A549 (cell line): ENCODE results near the gene CYP4F3. TPM values are rescaled to one million over a fixed set of nuclear protein-coding genes. Genes with fewer than 3 reads are reported as not detected.

ENCODE experiments used
- ATAC-seq, 2 experiments: fragments of 200-7000 bp in 1 of 2; fragments of >200 bp in 1 of 2; cut with Nextera tagmentation in 1 of 2; cut with Tn5 transposase in 1 of 2; 3 replicates each; pipeline versions ENCODE4 v1.8.0 to v1.9.1; 2018 to 2020; ENCODE audit warnings: mild to moderate bottlenecking in 1 of 2, moderate library complexity in 1 of 2
- CTCF ChIA-PET: fragments of 300-600 bp; sonication (Branson Sonifier 250); formaldehyde crosslinking; extraction: SDS; loops from one replicate; lab custom pipeline; 2021; ENCODE audit warnings: antibody characterized with exemption, inconsistent platforms; lab: Yijun Ruan, JAX
- POLR2A ChIA-PET: fragments of 350-600 bp; formaldehyde crosslinking; extraction: SDS; loops from one replicate; lab custom pipeline; 2021; ENCODE audit warnings: antibody characterized with exemption, inconsistent platforms; lab: Yijun Ruan, JAX
- DNase-seq, 2 experiments: peaks; one replicate each; pipeline versions ENCODE4 v3.0.0 to v3.0.0-alpha.2; 2011 to 2016; ENCODE audit warnings: low read depth in 1 of 2, low spot score in 1 of 2
- FAIRE-seq: peaks from 2 replicates; lab custom pipeline; 2011; peaks lifted over from hg19 to GRCh38; lab: Jason Lieb, UNC
- H3K27ac ChIP-seq, 2 experiments: fragments of >200 bp; sonication (Bioruptor Twin); formaldehyde crosslinking; 3 replicates each; pipeline ENCODE4 v1.5.1; 2016 to 2017
- H3K4me1 ChIP-seq: fragments of >200 bp; sonication (Bioruptor Twin); formaldehyde crosslinking; 3 replicates; pipeline ENCODE4 v1.6.1; 2016
- H3K4me2 ChIP-seq: fragments of >200 bp; sonication (Bioruptor Twin); formaldehyde crosslinking; 3 replicates; pipeline ENCODE4 v1.6.1; 2016
- H3K4me3 ChIP-seq: fragments of >200 bp; sonication (Bioruptor Twin); formaldehyde crosslinking; 3 replicates; pipeline ENCODE4 v1.5.1; 2016
- H3K9me3 ChIP-seq: fragments of >200 bp; sonication (Bioruptor Twin); formaldehyde crosslinking; 3 replicates; pipeline ENCODE4 v1.6.1; 2016
- ATOH8 ChIP-seq: fragments of 250-450 bp; sonication (Bioruptor Pico); IDR thresholded peaks from 2 replicates; pipeline ENCODE4 v1.5.0; 2020; ENCODE audit warnings: low read depth, mild to moderate bottlenecking, moderate library complexity
- CHD2 ChIP-seq: fragments of 150-350 bp; IDR thresholded peaks from 2 replicates; pipeline ENCODE4 v1.6.1; 2014; ENCODE audit warnings: low read length; ENCODE audit not compliant: partially characterized antibody
- E2F6 ChIP-seq: IDR thresholded peaks from 2 replicates; pipeline ENCODE4 v1.6.1; 2012; ENCODE audit warnings: low read depth, borderline replicate concordance
- GATA3 ChIP-seq: IDR thresholded peaks from 2 replicates; pipeline ENCODE4 v1.6.1; 2012; ENCODE audit warnings: borderline replicate concordance
- HEYL ChIP-seq: fragments of 250-450 bp; sonication (Bioruptor Pico); IDR thresholded peaks from 2 replicates; pipeline ENCODE4 v1.8.0; 2021; ENCODE audit warnings: mild to moderate bottlenecking, moderate library complexity
- HMGXB4 ChIP-seq: fragments of 250-450 bp; sonication (Bioruptor Pico); IDR thresholded peaks from 2 replicates; pipeline ENCODE4 v1.5.0; 2021; ENCODE audit warnings: mild to moderate bottlenecking, moderate library complexity, borderline replicate concordance
- HOXA7 ChIP-seq: fragments of 250-450 bp; sonication (Bioruptor Pico); IDR thresholded peaks from 2 replicates; pipeline ENCODE4 v1.5.0; 2020; ENCODE audit warnings: mild to moderate bottlenecking, moderate library complexity
- HOXB13 ChIP-seq: fragments of 250-450 bp; sonication (Bioruptor Pico); IDR thresholded peaks from 2 replicates; pipeline ENCODE4 v1.5.0; 2020; ENCODE audit warnings: low read depth, mild to moderate bottlenecking, moderate library complexity
- HOXB5 ChIP-seq: fragments of 250-450 bp; sonication (Bioruptor Pico); IDR thresholded peaks from 2 replicates; pipeline ENCODE4 v1.5.0; 2020; ENCODE audit warnings: mild to moderate bottlenecking, moderate library complexity
- MAFK ChIP-seq: fragments of 450-650 bp; IDR thresholded peaks from 2 replicates; pipeline ENCODE4 v1.6.1; 2014; ENCODE audit not compliant: partially characterized antibody
- NPAS2 ChIP-seq: fragments of 250-450 bp; sonication (Bioruptor Pico); IDR thresholded peaks from 2 replicates; pipeline ENCODE4 v1.8.0; 2022; ENCODE audit warnings: mild to moderate bottlenecking, moderate library complexity, borderline replicate concordance
- PHF8 ChIP-seq: fragments of 200-600 bp; sonication (generic); IDR thresholded peaks from 2 replicates; pipeline ENCODE4 v1.6.1; 2016; ENCODE audit warnings: low read depth, mild to moderate bottlenecking, antibody characterized with exemption, moderate library complexity, borderline replicate concordance
- POLR2AphosphoS2 ChIP-seq: conservative IDR thresholded peaks from 2 replicates; pipeline ENCODE4 v1.6.1; 2012; ENCODE audit warnings: low read length, improper control_type of control experiment, inconsistent platforms
- REST ChIP-seq: fragments of 200-600 bp; sonication (generic); IDR thresholded peaks from 2 replicates; pipeline ENCODE4 v1.6.1; 2016; ENCODE audit warnings: antibody characterized with exemption, mild to moderate bottlenecking, moderate library complexity
- TFCP2L1 ChIP-seq: fragments of 250-450 bp; sonication (Bioruptor Pico); IDR thresholded peaks from 2 replicates; pipeline ENCODE4 v1.5.0; 2021; ENCODE audit warnings: mild to moderate bottlenecking
- TP53 ChIP-seq: fragments of 250-450 bp; sonication (Bioruptor Pico); IDR thresholded peaks from 2 replicates; pipeline ENCODE4 v1.5.0; 2021; ENCODE audit warnings: mild to moderate bottlenecking, moderate library complexity
- ZSCAN20 ChIP-seq: fragments of 250-450 bp; sonication (Bioruptor Pico); IDR thresholded peaks from 2 replicates; pipeline ENCODE4 v1.8.0; 2022; ENCODE audit warnings: mild to moderate bottlenecking, moderate library complexity
- WGBS: methylation state at CpG from one replicate; pipeline ENCODE4 v1.1.6; 2017; ENCODE audit errors: missing lambda C conversion rate; 5-methylcytosine and 5-hydroxymethylcytosine counted together
- polyA plus RNA-seq, 4 experiments: library from polyadenylated mRNA; depleted of rRNA in 3 of 4; stranded (reverse); fragments of >200 nt; fragmentation: RNase III in 1 of 4; extraction: RNeasy Plus Mini Kit Qiagen cat#74134 plus additional on column Dnase treatment in 1 of 4; gene quantifications; 2 replicates in 3 of 4; 3 replicates in 1 of 4; pipeline ENCODE4 v1.2.3, GENCODE V29; 2011 to 2017

CYP4F3 gene
- polyA plus RNA-seq, 2 of the 4 experiments (the other 2 are of a cell fraction): 8.9 to 33.2 TPM

- CTCF ChIA-PET: interaction anchor here (0.6 to 1.0 kb wide), 2 partner anchors 11 to 79 kb away, joined by 3 to 6 read pairs; no protein-coding TSS in a partner anchor
- WGBS: 62% methylated on average over 3 of the region's 3 CpGs
- Histone ChIP-seq H3K9me3 (no peaks in the 10 kb centered on the region), H3K4me3 (no peak overlapping the region), H3K27ac (no peak overlapping the region), H3K4me2 (no peak overlapping the region), H3K4me1 (no peaks in the 10 kb centered on the region)
- ATAC-seq (no peak), DNase-seq (no peak), FAIRE-seq (no peak)
- POLR2A ChIA-PET: no interaction called here
- TF ChIP-seq HOXB13: no peak
- TF ChIP-seq ZSCAN20 (CRISPR knock-in tag): no peak
- no peak for TF ChIP-seq PHF8
- TF ChIP-seq REST: no peak
Measured at GRCh38 chr19:15634105-15634504, 6.6 kb upstream of the CYP4F3 start.

- H3K4me1 ChIP-seq: peaks cover 9% of the 10 kb centered on the region
- H3K9me3 ChIP-seq: no peaks in the 10 kb centered on the region
- CTCF ChIA-PET: no interaction called here
- H3K4me3 ChIP-seq: no peak overlapping the region
- 0 out of 6 replicates have a peak overlapping the region, but pooled peaks of 1 of the 2 experiments have one; percentile 11 for H3K27ac ChIP-seq
- POLR2A ChIA-PET: no interaction called here
- no peak for TF ChIP-seq NPAS2 (CRISPR knock-in tag)
- no peak for TF ChIP-seq ATOH8 (CRISPR knock-in tag)
- TF ChIP-seq HEYL (CRISPR knock-in tag): no peak
- no peak for TF ChIP-seq HMGXB4 (CRISPR knock-in tag)
- no peak for TF ChIP-seq MAFK
- TF ChIP-seq HOXA7 (CRISPR knock-in tag): no peak
- no peak for TF ChIP-seq HOXB5 (CRISPR knock-in tag)
- TF ChIP-seq TP53 (CRISPR knock-in tag): no peak
- TF ChIP-seq POLR2AphosphoS2: no peak
- TF ChIP-seq GATA3: no peak
- TF ChIP-seq CHD2: no peak
- no peak for TF ChIP-seq E2F6
- no peak for TF ChIP-seq TFCP2L1 (CRISPR knock-in tag)
- ATAC-seq (no peak), FAIRE-seq (no peak), DNase-seq (no peak)
- no peak overlapping the region for H3K4me2 ChIP-seq
- WGBS: 47% methylated on average over 2 of the region's 2 CpGs
Measured at GRCh38 chr19:15635016-15635805, 5.5 kb upstream of the CYP4F3 start.
